SU-DHL-6 (cell line): ENCODE measurements around the gene CDK5RAP3.

ENCODE experiments used
- EZH2phosphoT487 ChIP-seq: fragments of 200-600 bp; sonication (generic), shearing (Covaris generic); conservative IDR thresholded peaks from 2 replicates; pipeline ENCODE4 v1.6.1; 2018; ENCODE audit warnings: mild to moderate bottlenecking, antibody characterized with exemption, low read length, moderate library complexity, mixed read lengths
- TF ChIP-seq, protein P1 (sequence below): fragments of 200-600 bp; sonication (generic); IDR thresholded peaks from one replicate; pipeline ENCODE4 v1.5.1; 2017; ENCODE audit warnings: antibody characterized with exemption, mild to moderate bottlenecking, low read length, moderate library complexity; ENCODE audit not compliant: insufficient read depth, poor library complexity, severe bottlenecking

DNA sequence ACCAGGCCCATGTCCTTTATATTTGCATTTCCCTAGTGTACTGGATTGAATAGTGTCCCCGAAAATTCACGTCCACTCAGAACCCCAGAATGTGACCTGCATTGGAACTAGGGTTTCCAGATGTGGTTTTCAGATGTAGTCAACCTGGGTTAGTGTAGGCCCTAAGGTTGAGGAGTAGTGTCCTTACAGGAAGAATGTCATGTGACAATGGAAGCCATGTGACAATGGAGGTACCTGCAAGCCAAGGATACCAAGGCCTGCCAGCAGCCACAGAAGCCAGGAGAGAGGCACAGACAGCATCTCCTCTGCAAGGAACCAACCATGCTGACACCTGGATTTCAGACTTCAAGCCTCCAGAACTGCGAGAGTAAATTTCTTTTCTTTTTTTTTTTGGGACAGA lies 8.0 kb upstream of the CDK5RAP3 start:
- TF ChIP-seq, protein P1, sequence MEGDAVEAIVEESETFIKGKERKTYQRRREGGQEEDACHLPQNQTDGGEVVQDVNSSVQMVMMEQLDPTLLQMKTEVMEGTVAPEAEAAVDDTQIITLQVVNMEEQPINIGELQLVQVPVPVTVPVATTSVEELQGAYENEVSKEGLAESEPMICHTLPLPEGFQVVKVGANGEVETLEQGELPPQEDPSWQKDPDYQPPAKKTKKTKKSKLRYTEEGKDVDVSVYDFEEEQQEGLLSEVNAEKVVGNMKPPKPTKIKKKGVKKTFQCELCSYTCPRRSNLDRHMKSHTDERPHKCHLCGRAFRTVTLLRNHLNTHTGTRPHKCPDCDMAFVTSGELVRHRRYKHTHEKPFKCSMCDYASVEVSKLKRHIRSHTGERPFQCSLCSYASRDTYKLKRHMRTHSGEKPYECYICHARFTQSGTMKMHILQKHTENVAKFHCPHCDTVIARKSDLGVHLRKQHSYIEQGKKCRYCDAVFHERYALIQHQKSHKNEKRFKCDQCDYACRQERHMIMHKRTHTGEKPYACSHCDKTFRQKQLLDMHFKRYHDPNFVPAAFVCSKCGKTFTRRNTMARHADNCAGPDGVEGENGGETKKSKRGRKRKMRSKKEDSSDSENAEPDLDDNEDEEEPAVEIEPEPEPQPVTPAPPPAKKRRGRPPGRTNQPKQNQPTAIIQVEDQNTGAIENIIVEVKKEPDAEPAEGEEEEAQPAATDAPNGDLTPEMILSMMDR, result no peak
- TF ChIP-seq EZH2phosphoT487, result no peak
